Measurements from ENCODE around the gene CYB5R2.
A peak's percentile ranks its signal among the peaks of the same experiment; 100 is the strongest.

The CYB5R2 gene

GRCh38 chr11:7692426-7692825, 19.1 kb upstream of the CYB5R2 start:
- no peak for DNase-seq (ENCODE audit: low read depth)
- TF ChIP-seq, protein P1, sequence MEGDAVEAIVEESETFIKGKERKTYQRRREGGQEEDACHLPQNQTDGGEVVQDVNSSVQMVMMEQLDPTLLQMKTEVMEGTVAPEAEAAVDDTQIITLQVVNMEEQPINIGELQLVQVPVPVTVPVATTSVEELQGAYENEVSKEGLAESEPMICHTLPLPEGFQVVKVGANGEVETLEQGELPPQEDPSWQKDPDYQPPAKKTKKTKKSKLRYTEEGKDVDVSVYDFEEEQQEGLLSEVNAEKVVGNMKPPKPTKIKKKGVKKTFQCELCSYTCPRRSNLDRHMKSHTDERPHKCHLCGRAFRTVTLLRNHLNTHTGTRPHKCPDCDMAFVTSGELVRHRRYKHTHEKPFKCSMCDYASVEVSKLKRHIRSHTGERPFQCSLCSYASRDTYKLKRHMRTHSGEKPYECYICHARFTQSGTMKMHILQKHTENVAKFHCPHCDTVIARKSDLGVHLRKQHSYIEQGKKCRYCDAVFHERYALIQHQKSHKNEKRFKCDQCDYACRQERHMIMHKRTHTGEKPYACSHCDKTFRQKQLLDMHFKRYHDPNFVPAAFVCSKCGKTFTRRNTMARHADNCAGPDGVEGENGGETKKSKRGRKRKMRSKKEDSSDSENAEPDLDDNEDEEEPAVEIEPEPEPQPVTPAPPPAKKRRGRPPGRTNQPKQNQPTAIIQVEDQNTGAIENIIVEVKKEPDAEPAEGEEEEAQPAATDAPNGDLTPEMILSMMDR (IDR thresholded peaks at IDR 0.05; ENCODE audit: low read depth, low read length, missing control alignments), result no peak
- no peak overlapping the region for H3K4me3 ChIP-seq (ENCODE audit: low read depth, low read length)
- in situ Hi-C loops (cut with HindIII; ENCODE audit: low sequenced_read_pairs), result no loop called here

GRCh38 chr11:7691759-7692350, 18.6 kb upstream of the CYB5R2 start:
- no peak overlapping the region for H3K4me3 ChIP-seq (ENCODE audit: low read depth, low read length)
- in situ Hi-C loops (cut with HindIII; ENCODE audit: low sequenced_read_pairs), result no loop called here
- TF ChIP-seq, protein P1 (IDR thresholded peaks at IDR 0.05; ENCODE audit: low read depth, low read length, missing control alignments), result no peak
- DNase-seq (ENCODE audit: low read depth), result no peak

DNA sequence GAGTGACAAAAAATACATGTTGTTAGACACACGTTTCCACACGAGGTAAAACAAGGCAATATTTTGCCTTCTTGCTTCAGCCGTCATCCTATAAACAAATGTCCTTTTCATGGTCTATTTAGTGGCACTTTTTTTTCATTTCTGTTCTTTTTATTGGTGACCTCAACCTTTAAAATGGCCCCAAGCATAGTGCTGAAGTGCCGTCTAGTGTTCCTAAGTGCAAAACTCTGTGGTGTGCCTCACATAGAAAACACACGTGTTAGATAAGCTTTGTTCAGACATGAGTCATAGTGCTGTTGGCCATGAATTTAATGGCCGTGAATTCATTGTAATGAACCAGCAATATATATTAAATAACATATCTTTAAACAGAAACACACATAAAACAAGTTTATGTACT, 17.3 kb upstream of the CYB5R2 start:
- TF ChIP-seq, protein P1 (IDR thresholded peaks at IDR 0.05; ENCODE audit: low read depth, low read length, missing control alignments), result no peak
- in situ Hi-C loops (cut with HindIII; ENCODE audit: low sequenced_read_pairs), result no loop called here
- H3K4me3 ChIP-seq (ENCODE audit: low read depth, low read length), result no peak overlapping the region
- DNase-seq (ENCODE audit: low read depth), result no peak

DNA sequence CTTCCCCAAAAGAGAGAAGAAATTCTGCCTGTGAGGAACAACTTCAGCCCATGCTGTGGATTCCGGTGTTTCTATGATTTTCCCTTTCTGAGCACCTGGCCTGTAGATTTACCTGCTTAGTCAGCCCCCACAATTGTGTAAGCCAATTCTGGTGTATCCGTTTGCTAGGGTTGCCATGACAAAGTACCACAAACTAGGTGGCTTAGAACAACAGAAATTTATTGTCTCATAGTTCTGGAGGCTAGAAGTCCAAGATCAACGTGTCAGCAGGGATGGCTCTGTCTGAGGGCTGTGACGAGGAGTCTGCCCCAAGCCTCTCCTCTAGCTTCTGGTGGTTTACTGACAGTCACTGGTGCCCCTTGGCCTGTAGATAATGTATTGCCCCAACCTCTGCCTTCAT, 15.9 kb upstream of the CYB5R2 start:
- no peak overlapping the region for H3K4me3 ChIP-seq (ENCODE audit: low read depth, low read length)
- in situ Hi-C loops (cut with HindIII; ENCODE audit: low sequenced_read_pairs), result no loop called here
- TF ChIP-seq, protein P1 (IDR thresholded peaks at IDR 0.05; ENCODE audit: low read depth, low read length, missing control alignments), result no peak
- DNase-seq (ENCODE audit: low read depth), result no peak

GRCh38 chr11:7688238-7688826, 15.0 kb upstream of the CYB5R2 start:
- peak; percentile 6 for DNase-seq (ENCODE audit: low read depth)
- TF ChIP-seq, protein P1 (IDR thresholded peaks at IDR 0.05; ENCODE audit: low read depth, low read length, missing control alignments), result peak; percentile 87
- in situ Hi-C loops (cut with HindIII; ENCODE audit: low sequenced_read_pairs), result no loop called here
- no peak overlapping the region for H3K4me3 ChIP-seq (ENCODE audit: low read depth, low read length)

DNA sequence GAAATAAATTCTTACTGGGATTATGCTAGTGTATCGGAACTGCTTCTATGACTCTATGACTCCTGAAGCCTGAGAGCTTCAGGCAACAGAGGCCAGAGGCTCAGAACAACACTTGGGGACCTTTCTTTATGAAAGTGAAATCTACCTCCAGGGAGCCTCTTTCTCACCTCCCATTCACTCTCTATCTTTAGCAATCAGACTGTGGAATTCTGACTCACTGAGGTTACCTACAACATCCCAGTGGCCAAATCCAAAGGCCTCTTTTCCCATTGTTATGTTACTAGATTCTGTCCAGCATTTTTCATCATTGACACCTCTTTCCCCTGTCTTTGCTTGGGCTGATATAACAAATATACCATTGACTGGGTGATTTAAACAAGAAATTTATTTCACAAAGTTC, 14.1 kb upstream of the CYB5R2 start:
- in situ Hi-C loops (cut with HindIII; ENCODE audit: low sequenced_read_pairs), result no loop called here
- no peak overlapping the region for H3K4me3 ChIP-seq (ENCODE audit: low read depth, low read length)
- no peak for DNase-seq (ENCODE audit: low read depth)
- TF ChIP-seq, protein P1 (IDR thresholded peaks at IDR 0.05; ENCODE audit: low read depth, low read length, missing control alignments), result no peak

Data from astrocyte of the cerebellum (primary cell).